NT2/D1 (cell line): ENCODE measurements around the gene DOCK2.

Experiments
- DNase-seq: peaks from one replicate; pipeline ENCODE4 v3.0.0-alpha.2; 2011; ENCODE audit warnings: low read depth, low spot score
- H3K27me3 ChIP-seq: 2 replicates; pipeline ENCODE4 v1.6.0; 2011; ENCODE audit warnings: mild to moderate bottlenecking; ENCODE audit not compliant: insufficient read length, insufficient read depth
- H3K36me3 ChIP-seq: 2 replicates; pipeline ENCODE4 v1.6.1; 2011; ENCODE audit warnings: mild to moderate bottlenecking, low read length, mixed read lengths; ENCODE audit not compliant: insufficient read depth, insufficient read length
- H3K4me1 ChIP-seq: 2 replicates; pipeline ENCODE4 v1.5.1; 2011; ENCODE audit not compliant: insufficient read depth, insufficient read length
- H3K4me3 ChIP-seq: 2 replicates; pipeline ENCODE4 v1.5.1; 2011; ENCODE audit warnings: low read depth; ENCODE audit not compliant: insufficient read length
- H3K9ac ChIP-seq: 2 replicates; pipeline ENCODE4 v1.6.0; 2011; ENCODE audit warnings: low read depth; ENCODE audit not compliant: insufficient read length
- H3K9me3 ChIP-seq: 2 replicates; pipeline ENCODE4 v1.5.1; 2011; ENCODE audit warnings: mild to moderate bottlenecking, low read length; ENCODE audit not compliant: insufficient read depth
- SUZ12 ChIP-seq: IDR thresholded peaks from 2 replicates; pipeline ENCODE4 v1.6.1; 2011; ENCODE audit not compliant: insufficient read length, insufficient read depth; ENCODE audit errors: extremely low read depth
- YY1 ChIP-seq: IDR thresholded peaks from 2 replicates; pipeline ENCODE4 v1.6.1; 2011; ENCODE audit not compliant: insufficient read length, insufficient read depth
- ZNF274 ChIP-seq: IDR thresholded peaks from 2 replicates; pipeline ENCODE4 v1.6.1; 2011; ENCODE audit warnings: mild to moderate bottlenecking, low read depth, low read length

The DOCK2 gene

DNA sequence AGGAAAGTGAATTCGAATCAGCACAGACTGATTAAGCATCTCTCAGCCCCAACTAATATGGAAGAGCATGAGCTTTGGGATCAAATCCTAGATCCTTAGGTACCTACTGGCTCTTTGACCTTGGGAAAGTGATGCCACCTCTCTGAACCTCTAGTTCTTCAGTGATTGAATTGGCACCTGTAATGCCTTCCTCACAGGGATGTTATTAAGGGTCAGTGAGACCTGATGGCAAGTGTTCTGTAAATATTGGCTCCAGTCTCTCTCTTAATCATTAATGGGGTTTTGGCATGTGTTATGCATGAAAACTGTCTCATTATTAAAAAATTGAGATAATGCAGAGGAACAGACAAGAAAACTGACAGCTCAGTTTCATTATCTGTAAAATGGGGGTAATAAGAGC is 227.4 kb downstream of the DOCK2 start:
- DNase-seq, result no peak
- Histone ChIP-seq H3K36me3 (no peaks in the 10 kb centered on the region), H3K4me1 (no peaks in the 10 kb centered on the region), H3K27me3 (no peaks in the 10 kb centered on the region), H3K9me3 (no peaks in the 10 kb centered on the region), H3K9ac (no peak overlapping the region), H3K4me3 (no peak overlapping the region)
- TF ChIP-seq ZNF274 (no peak), SUZ12 (no peak), YY1 (no peak)

- H3K9me3 ChIP-seq, result no peaks in the 10 kb centered on the region
- no peaks in the 10 kb centered on the region for H3K36me3 ChIP-seq
- no peak for TF ChIP-seq ZNF274
- no peak for TF ChIP-seq SUZ12
- no peak for TF ChIP-seq YY1
- H3K9ac ChIP-seq, result no peak overlapping the region
- DNase-seq, result no peak
- H3K4me3 ChIP-seq, result no peak overlapping the region
- H3K27me3 ChIP-seq, result no peaks in the 10 kb centered on the region
- no peaks in the 10 kb centered on the region for H3K4me1 ChIP-seq
Observed at GRCh38 chr5:169867347-169867746, 230.3 kb downstream of the DOCK2 start.

DNA sequence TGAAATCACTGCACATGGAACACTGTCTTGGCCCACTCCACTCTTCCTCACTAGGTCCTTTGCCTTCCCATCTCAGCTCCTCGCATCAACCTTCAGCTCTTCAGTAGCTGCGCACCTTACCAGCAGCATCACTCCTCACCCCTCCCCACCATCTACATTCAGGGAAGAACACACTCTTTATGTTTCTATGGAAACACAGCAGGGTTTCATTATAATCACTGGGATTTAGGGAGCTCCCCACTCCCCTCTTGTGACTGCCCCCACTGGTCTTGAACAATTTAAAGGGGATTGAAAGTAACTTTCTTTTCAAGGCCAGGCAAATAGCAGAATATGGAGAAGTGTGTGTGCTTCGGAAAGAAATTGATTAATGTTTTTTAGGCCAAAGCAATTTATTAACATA is 232.0 kb downstream of the DOCK2 start:
- Histone ChIP-seq H3K36me3 (no peaks in the 10 kb centered on the region), H3K9ac (no peak overlapping the region), H3K9me3 (no peaks in the 10 kb centered on the region), H3K4me1 (no peaks in the 10 kb centered on the region), H3K27me3 (no peaks in the 10 kb centered on the region), H3K4me3 (no peak overlapping the region)
- no peak for TF ChIP-seq ZNF274
- TF ChIP-seq SUZ12, result no peak
- no peak for TF ChIP-seq YY1
- DNase-seq, result no peak

- TF ChIP-seq ZNF274 (no peak), YY1 (no peak), SUZ12 (no peak)
- Histone ChIP-seq H3K36me3 (no peaks in the 10 kb centered on the region), H3K4me1 (no peaks in the 10 kb centered on the region), H3K9ac (no peak overlapping the region), H3K27me3 (no peaks in the 10 kb centered on the region), H3K9me3 (no peaks in the 10 kb centered on the region), H3K4me3 (no peak overlapping the region)
- DNase-seq, result no peak
Observed at GRCh38 chr5:169870211-169870610, 233.1 kb downstream of the DOCK2 start.

DNA sequence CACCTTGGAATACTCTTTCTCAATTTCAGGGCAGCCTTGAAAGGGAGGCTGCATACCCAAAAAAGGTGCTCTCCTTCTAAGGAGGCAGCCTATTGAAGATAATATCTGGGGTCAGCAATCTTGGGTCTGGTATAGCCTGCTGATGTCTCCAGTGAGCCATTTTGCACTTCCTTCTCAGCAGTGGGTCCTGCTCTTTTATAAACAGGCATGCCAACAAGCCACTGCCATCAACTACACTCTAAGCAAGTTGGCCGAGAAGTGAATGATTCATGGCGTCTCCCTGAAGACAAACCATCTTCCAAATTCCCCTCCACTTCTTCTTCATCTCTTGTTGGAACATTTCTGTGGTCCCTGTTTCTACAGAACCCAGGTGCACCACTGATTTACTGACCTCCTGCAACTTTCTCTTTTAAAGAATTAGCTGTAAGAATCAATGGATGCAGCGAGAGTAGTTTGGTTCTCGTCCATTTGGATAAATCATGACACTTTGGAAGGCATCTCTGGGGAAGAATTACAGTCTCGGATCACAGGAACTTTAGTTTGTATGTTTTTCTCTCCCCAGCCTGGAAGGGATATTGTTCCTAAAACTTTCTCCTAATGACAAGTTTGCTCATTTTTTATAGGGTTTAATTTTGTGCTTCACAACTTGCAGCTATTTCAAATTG is 234.9 kb downstream of the DOCK2 start:
- Histone ChIP-seq H3K9ac (no peak overlapping the region), H3K4me1 (no peaks in the 10 kb centered on the region), H3K4me3 (no peak overlapping the region), H3K36me3 (no peaks in the 10 kb centered on the region), H3K9me3 (no peaks in the 10 kb centered on the region), H3K27me3 (no peaks in the 10 kb centered on the region)
- no peak for TF ChIP-seq SUZ12
- no peak for TF ChIP-seq YY1
- TF ChIP-seq ZNF274, result no peak
- no peak for DNase-seq

GRCh38 chr5:169873642-169874041 is 236.6 kb downstream of the DOCK2 start:
- Histone ChIP-seq H3K9me3 (no peaks in the 10 kb centered on the region), H3K9ac (no peak overlapping the region), H3K4me3 (no peak overlapping the region), H3K36me3 (no peaks in the 10 kb centered on the region), H3K4me1 (no peaks in the 10 kb centered on the region), H3K27me3 (no peaks in the 10 kb centered on the region)
- TF ChIP-seq ZNF274 (no peak), SUZ12 (no peak)
- peak; percentile 5 for DNase-seq

- Histone ChIP-seq H3K9ac (no peak overlapping the region), H3K4me1 (no peaks in the 10 kb centered on the region), H3K36me3 (no peaks in the 10 kb centered on the region), H3K27me3 (no peaks in the 10 kb centered on the region), H3K9me3 (no peaks in the 10 kb centered on the region), H3K4me3 (no peak overlapping the region)
- TF ChIP-seq SUZ12 (no peak), YY1 (no peak), ZNF274 (no peak)
- no peak for DNase-seq
Observed at GRCh38 chr5:169874621-169875020, 237.5 kb downstream of the DOCK2 start.
